Neural progenitor cell (in vitro differentiated cells): ENCODE measurements around the gene DIDO1.

Source experiments
- EZH2 ChIP-seq: fragments of 200-600 bp; sonication (generic); IDR thresholded peaks from 2 replicates; pipeline ENCODE4 v1.6.1; 2017; ENCODE audit warnings: antibody characterized with exemption, mild to moderate bottlenecking, moderate library complexity
- TF ChIP-seq, protein P1 (sequence below): fragments of 200-600 bp; sonication (generic); IDR thresholded peaks from 2 replicates; pipeline ENCODE4 v1.5.1; 2017; ENCODE audit warnings: antibody characterized with exemption, mild to moderate bottlenecking

DNA sequence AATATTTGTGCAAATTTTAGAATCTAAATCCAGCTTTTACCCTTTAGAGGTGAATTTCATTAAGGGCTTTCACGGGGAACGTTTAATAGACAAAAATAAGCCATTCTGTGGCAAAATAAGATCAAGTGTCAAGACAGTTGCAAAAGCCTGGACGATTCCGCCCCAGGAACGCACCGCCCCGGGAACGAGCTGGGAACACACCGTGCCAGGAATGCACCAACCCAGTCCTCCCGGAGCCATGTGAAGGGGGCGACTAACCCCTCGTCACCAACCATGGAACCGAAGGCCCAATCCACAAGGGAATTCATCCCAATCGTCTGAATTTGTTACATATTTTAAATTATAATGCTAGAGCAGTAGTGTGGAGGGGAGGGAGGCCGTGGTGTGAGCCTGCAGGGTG is 43.9 kb downstream of the DIDO1 start:
- no peak for TF ChIP-seq EZH2
- TF ChIP-seq, protein P1, sequence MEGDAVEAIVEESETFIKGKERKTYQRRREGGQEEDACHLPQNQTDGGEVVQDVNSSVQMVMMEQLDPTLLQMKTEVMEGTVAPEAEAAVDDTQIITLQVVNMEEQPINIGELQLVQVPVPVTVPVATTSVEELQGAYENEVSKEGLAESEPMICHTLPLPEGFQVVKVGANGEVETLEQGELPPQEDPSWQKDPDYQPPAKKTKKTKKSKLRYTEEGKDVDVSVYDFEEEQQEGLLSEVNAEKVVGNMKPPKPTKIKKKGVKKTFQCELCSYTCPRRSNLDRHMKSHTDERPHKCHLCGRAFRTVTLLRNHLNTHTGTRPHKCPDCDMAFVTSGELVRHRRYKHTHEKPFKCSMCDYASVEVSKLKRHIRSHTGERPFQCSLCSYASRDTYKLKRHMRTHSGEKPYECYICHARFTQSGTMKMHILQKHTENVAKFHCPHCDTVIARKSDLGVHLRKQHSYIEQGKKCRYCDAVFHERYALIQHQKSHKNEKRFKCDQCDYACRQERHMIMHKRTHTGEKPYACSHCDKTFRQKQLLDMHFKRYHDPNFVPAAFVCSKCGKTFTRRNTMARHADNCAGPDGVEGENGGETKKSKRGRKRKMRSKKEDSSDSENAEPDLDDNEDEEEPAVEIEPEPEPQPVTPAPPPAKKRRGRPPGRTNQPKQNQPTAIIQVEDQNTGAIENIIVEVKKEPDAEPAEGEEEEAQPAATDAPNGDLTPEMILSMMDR: no peak
